Body of pancreas (tissue), 4 donors: ENCODE data around the gene THOC7.

Experiments
- POLR2A ChIP-seq, 3 donors: fragments of 450-650 bp; IDR thresholded peaks; one replicate each; pipeline ENCODE4 v1.6.1; 2016; ENCODE audit warnings: antibody characterized with exemption in 3 of 3, mild to moderate bottlenecking in 2 of 3
- TF ChIP-seq, protein P1 (sequence below), 7 experiments: fragments of 450-650 bp in 4 of 7; fragments of 200-600 bp in 3 of 7; sonication (generic) in 3 of 7; IDR thresholded peaks; one replicate each; pipeline ENCODE4 v1.5.1; 2016 to 2019; ENCODE audit warnings: antibody characterized with exemption in 7 of 7

DNA sequence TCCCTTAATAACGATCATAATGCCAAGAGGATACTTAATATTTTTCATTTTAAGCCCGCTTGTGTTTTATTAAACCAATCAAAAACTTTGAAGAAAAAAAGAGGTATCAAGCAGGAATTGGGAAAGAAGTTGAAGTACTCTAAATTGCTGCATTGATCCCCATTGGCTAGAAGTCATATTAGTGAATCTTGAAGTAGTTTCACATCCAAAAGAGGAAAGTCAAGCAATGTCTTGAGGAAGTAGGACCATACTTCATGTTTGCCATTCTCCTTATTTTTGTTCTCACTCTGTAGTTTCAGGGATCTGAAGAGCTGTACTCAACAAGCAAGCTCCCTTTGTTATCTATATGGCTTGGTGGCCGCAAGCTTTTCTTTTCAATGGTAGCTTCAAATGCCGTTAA lies 46.4 kb upstream of the THOC7 start:
- TF ChIP-seq, protein P1, sequence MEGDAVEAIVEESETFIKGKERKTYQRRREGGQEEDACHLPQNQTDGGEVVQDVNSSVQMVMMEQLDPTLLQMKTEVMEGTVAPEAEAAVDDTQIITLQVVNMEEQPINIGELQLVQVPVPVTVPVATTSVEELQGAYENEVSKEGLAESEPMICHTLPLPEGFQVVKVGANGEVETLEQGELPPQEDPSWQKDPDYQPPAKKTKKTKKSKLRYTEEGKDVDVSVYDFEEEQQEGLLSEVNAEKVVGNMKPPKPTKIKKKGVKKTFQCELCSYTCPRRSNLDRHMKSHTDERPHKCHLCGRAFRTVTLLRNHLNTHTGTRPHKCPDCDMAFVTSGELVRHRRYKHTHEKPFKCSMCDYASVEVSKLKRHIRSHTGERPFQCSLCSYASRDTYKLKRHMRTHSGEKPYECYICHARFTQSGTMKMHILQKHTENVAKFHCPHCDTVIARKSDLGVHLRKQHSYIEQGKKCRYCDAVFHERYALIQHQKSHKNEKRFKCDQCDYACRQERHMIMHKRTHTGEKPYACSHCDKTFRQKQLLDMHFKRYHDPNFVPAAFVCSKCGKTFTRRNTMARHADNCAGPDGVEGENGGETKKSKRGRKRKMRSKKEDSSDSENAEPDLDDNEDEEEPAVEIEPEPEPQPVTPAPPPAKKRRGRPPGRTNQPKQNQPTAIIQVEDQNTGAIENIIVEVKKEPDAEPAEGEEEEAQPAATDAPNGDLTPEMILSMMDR (IDR thresholded peaks at IDR 0.05), result no peak
- no peak for TF ChIP-seq POLR2A (IDR thresholded peaks at IDR 0.05)
